Chondrocyte (in vitro differentiated cells): ENCODE results near the gene SHISAL2A. TPM values are rescaled to one million over a fixed set of nuclear protein-coding genes. Genes with fewer than 3 reads are reported as not detected.
A peak's percentile ranks its signal among the peaks of the same experiment; 100 is the strongest.

Source experiments
- DNase-seq: peaks from one replicate; pipeline ENCODE4 v3.0.0; 2021; ENCODE audit warnings: mixed read lengths, low spot score
- H3K27ac Mint-ChIP-seq: one replicate; pipeline ENCODE4 v1.8.0; 2021; ENCODE audit warnings: mild to moderate bottlenecking, moderate library complexity, mixed read lengths; ENCODE audit not compliant: unreplicated experiment
- H3K27me3 Mint-ChIP-seq: 2 replicates; pipeline ENCODE4 v1.8.0; 2021; ENCODE audit warnings: low read depth, mixed read lengths
- H3K36me3 Mint-ChIP-seq: 2 replicates; pipeline ENCODE4 v1.8.0; 2021; ENCODE audit warnings: low read depth, mixed read lengths
- H3K4me1 Mint-ChIP-seq: 2 replicates; pipeline ENCODE4 v1.8.0; 2021; ENCODE audit warnings: low read depth, mild to moderate bottlenecking, mixed read lengths
- H3K4me3 Mint-ChIP-seq: one replicate; pipeline ENCODE4 v1.8.0; 2021; ENCODE audit warnings: mild to moderate bottlenecking, moderate library complexity, mixed read lengths; ENCODE audit not compliant: unreplicated experiment
- H3K9me3 Mint-ChIP-seq: 2 replicates; pipeline ENCODE4 v1.8.0; 2021; ENCODE audit warnings: low read depth, mixed read lengths
- total RNA-seq: library from RNA; stranded (reverse); gene quantifications from 3 replicates; pipeline ENCODE4 v1.2.1, GENCODE V29; 2021
- TF ChIP-seq, protein P1 (sequence below): fragments of 200-600 bp; sonication (generic); IDR thresholded peaks from 2 replicates; pipeline ENCODE4 v1.5.0; 2021; ENCODE audit warnings: antibody characterized with exemption, mild to moderate bottlenecking, moderate library complexity

SHISAL2A gene
- total RNA-seq, 1 donor from 2014 or later = not detected

DNA sequence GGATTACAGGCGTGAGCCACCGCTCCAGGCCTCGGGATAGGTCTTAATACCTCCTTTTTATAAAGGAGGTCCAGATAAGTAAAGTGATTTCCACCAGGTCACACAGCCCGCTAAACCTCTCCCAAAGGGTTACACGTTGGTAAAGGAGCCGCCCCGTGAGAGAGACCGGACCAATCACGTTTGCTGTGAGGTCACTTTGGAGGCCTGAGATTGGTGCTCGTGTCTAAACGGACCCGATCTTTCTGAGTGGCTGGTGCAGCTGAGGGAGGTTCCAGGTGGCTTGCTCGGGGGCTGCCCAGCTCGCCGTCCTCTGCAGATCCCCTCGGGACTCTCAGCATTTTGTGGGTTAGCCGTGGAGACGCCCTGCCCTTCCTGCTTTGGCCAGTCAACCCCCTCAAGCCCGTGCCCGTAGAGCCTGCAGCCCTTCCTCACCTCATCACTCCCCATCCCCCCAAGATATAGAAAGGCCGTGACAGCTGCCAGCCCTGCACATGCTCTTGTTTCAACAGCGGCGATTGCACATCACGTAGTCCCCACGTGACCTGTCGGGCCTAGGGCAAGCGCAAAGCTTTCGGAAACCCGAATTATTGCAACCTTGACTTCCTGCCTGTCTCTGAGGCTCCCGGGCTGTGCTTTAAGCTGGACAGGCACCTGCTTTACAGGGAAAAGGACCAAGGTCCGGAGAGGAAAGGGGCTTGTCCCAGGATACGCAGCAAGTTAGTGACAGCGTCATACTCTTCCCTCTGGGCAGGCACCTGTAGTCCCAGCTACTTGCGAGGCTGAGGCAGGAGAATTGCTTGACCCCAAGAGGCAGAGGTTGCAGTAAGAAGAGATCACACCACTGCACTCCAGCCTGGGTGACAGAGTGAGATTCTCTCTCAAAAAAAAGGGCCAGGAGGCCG, 70.2 kb downstream of the SHISAL2A start:
- no peaks in the 10 kb centered on the region for H3K36me3 Mint-ChIP-seq
- peak; percentile 93 for DNase-seq
- peak overlapping the region; percentile 95 for H3K4me3 Mint-ChIP-seq
- H3K27ac Mint-ChIP-seq = peak overlapping the region; percentile 95
- H3K4me1 Mint-ChIP-seq = peaks cover 24% of the 10 kb centered on the region
- TF ChIP-seq, protein P1, sequence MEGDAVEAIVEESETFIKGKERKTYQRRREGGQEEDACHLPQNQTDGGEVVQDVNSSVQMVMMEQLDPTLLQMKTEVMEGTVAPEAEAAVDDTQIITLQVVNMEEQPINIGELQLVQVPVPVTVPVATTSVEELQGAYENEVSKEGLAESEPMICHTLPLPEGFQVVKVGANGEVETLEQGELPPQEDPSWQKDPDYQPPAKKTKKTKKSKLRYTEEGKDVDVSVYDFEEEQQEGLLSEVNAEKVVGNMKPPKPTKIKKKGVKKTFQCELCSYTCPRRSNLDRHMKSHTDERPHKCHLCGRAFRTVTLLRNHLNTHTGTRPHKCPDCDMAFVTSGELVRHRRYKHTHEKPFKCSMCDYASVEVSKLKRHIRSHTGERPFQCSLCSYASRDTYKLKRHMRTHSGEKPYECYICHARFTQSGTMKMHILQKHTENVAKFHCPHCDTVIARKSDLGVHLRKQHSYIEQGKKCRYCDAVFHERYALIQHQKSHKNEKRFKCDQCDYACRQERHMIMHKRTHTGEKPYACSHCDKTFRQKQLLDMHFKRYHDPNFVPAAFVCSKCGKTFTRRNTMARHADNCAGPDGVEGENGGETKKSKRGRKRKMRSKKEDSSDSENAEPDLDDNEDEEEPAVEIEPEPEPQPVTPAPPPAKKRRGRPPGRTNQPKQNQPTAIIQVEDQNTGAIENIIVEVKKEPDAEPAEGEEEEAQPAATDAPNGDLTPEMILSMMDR = no peak
- no peaks in the 10 kb centered on the region for H3K27me3 Mint-ChIP-seq
- H3K9me3 Mint-ChIP-seq = peaks cover under 1% of the 10 kb centered on the region

DNA sequence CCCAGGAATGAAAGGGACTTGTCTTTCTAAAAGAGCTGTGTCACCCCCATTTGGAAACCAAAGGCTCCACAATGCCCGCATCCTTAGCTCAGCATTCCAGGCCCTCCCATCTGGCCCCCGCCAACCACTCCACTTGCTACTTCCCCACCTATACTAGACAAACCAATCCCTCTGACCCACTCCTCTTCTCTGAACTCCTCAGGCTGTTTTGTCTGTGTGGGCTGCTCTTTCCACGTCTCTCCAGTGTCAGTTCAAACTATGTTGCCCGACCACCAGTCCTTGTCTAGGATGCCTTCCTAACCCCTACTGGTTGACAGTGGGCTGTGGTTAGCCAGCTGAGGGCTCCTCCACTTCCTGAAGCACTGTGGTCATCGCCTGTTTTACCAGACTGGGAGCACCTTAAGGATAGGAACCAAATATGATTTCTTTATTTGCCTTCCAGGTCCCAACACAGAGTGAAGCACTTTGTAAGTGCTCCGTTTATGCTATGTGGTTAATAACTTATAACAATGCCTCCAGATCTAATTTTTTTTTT, 73.2 kb downstream of the SHISAL2A start:
- Mint-ChIP-seq H3K27me3 (no peaks in the 10 kb centered on the region), H3K9me3 (peaks cover 2% of the 10 kb centered on the region), H3K36me3 (no peaks in the 10 kb centered on the region), H3K4me3 (no peak overlapping the region), H3K27ac (no peak overlapping the region), H3K4me1 (peaks cover 14% of the 10 kb centered on the region)
- no peak for DNase-seq
- TF ChIP-seq, protein P1 = no peak

Other genes with a start within 250 kb of the SHISAL2A start
- 0.95 to 5.1 TPM (median 1.2 TPM) in 3 replicates for gene ORC1, start 228.7 kb upstream of the SHISAL2A start, total RNA-seq
- 26.1 to 32.8 TPM (median 26.4 TPM) in 3 replicates for gene PRPF38A, start 228.6 kb upstream of the SHISAL2A start, total RNA-seq
- 40.9 to 48.9 TPM (median 42.9 TPM) in 3 replicates for gene TUT4, start 80.1 kb upstream of the SHISAL2A start, total RNA-seq
- 43.7 to 83.8 TPM (median 82.9 TPM) in 3 replicates for gene GPX7, start 30.8 kb upstream of the SHISAL2A start, total RNA-seq
- gene COA7, start 65.2 kb downstream of the SHISAL2A start, total RNA-seq = 23.7 to 24.1 TPM (median 23.8 TPM) in 3 replicates
- gene ZYG11B, start 93.3 kb downstream of the SHISAL2A start, total RNA-seq = 36.3 to 42.1 TPM (median 38.3 TPM) in 3 replicates
- gene ZYG11A, start 209.6 kb downstream of the SHISAL2A start, total RNA-seq = 0.12 to 0.62 TPM (median 0.62 TPM) in 3 replicates